Measurements from ENCODE around the gene ALKBH3. TPM values are rescaled to one million over a fixed set of nuclear protein-coding genes. Genes with fewer than 3 reads are reported as not detected.

Gene ALKBH3
- polyA plus RNA-seq, 2 of the 4 experiments (the other 2 are of a cell fraction), result 22.9 to 50.2 TPM

DNA sequence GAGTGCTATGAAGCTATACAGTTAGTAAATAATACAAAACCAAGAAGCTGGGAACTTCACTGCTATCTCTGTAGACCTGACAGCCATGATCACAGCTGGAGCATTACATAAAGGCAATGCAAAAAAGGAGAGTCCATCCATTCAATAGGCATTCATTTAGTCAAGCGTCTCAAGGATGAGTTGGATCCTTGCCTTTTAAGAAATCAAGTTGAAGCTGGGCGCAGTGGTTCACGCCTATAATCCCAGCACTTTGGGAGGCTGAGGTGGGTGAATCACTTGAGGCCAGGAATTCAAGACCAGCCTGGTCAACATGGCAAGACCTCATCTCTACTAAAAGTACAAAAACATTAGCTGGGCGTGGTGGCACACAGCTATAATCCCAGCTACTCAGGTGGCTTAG is 48.1 kb upstream of the ALKBH3 start (continued):
- TF ChIP-seq, protein P1, sequence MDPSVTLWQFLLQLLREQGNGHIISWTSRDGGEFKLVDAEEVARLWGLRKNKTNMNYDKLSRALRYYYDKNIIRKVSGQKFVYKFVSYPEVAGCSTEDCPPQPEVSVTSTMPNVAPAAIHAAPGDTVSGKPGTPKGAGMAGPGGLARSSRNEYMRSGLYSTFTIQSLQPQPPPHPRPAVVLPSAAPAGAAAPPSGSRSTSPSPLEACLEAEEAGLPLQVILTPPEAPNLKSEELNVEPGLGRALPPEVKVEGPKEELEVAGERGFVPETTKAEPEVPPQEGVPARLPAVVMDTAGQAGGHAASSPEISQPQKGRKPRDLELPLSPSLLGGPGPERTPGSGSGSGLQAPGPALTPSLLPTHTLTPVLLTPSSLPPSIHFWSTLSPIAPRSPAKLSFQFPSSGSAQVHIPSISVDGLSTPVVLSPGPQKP (IDR thresholded peaks at IDR 0.05; ENCODE audit: low read depth, low read length), result no peak
- TF ChIP-seq MYC (IDR thresholded peaks at IDR 0.05; ENCODE audit: borderline replicate concordance, low read length), result no peak

DNA sequence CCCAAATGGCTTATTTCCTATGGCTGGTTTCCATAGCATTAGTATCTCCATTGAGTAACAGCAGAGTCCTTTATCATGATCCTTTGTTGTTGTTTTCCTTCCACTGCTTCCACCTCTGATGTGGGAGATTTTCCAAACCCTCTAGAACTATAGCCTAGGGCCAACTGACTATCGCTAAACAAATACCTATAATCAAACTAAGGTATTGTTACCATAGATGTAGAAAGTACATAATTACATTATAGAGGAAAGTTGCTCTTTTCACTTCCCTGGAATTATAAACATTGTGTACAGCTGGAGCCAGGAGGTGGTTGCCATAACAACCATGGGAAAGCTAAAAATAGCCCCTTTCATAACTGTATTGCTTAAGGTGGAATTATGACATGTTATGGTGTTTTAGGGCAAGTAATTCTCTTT is 47.0 kb upstream of the ALKBH3 start:
- WGBS (ENCODE audit: missing lambda C conversion rate), result 89% methylated on average over 1 of the region's 1 CpG
- peaks cover 19% of the 10 kb centered on the region for H3K4me1 ChIP-seq
- H3K9me3 ChIP-seq, result no peaks in the 10 kb centered on the region
- H3K4me3 ChIP-seq, result no peak overlapping the region
- TF ChIP-seq, protein P2, sequence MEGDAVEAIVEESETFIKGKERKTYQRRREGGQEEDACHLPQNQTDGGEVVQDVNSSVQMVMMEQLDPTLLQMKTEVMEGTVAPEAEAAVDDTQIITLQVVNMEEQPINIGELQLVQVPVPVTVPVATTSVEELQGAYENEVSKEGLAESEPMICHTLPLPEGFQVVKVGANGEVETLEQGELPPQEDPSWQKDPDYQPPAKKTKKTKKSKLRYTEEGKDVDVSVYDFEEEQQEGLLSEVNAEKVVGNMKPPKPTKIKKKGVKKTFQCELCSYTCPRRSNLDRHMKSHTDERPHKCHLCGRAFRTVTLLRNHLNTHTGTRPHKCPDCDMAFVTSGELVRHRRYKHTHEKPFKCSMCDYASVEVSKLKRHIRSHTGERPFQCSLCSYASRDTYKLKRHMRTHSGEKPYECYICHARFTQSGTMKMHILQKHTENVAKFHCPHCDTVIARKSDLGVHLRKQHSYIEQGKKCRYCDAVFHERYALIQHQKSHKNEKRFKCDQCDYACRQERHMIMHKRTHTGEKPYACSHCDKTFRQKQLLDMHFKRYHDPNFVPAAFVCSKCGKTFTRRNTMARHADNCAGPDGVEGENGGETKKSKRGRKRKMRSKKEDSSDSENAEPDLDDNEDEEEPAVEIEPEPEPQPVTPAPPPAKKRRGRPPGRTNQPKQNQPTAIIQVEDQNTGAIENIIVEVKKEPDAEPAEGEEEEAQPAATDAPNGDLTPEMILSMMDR (IDR thresholded peaks at IDR 0.05), result no peak
- TF ChIP-seq MYC (IDR thresholded peaks at IDR 0.05; ENCODE audit: borderline replicate concordance, low read length) (no peak), SMC3 (IDR thresholded peaks at IDR 0.05) (no peak), FOXS1 (CRISPR knock-in tag; IDR thresholded peaks at IDR 0.05) (no peak), JUN (IDR thresholded peaks at IDR 0.05) (no peak), RFX5 (IDR thresholded peaks at IDR 0.05) (no peak), MAFK (IDR thresholded peaks at IDR 0.05; ENCODE audit: partially characterized antibody) (no peak), MAZ (IDR thresholded peaks at IDR 0.05; ENCODE audit: borderline replicate concordance, low read depth, low read length) (no peak), KDM1A (IDR thresholded peaks at IDR 0.05; ENCODE audit: low read depth) (no peak), TP53 (CRISPR knock-in tag; IDR thresholded peaks at IDR 0.05) (no peak), NR3C1 (IDR thresholded peaks at IDR 0.05) (no peak), FOSB (CRISPR knock-in tag; IDR thresholded peaks at IDR 0.05) (no peak), CEBPB (IDR thresholded peaks at IDR 0.05) (no peak), CBX2 (IDR thresholded peaks at IDR 0.05; ENCODE audit: borderline replicate concordance, low read depth) (no peak), HOXB13 (CRISPR knock-in tag; IDR thresholded peaks at IDR 0.05; ENCODE audit: low read depth) (no peak), KDM5A (IDR thresholded peaks at IDR 0.05) (no peak), EHF (CRISPR knock-in tag; IDR thresholded peaks at IDR 0.05) (no peak)
- TF ChIP-seq, protein P3, sequence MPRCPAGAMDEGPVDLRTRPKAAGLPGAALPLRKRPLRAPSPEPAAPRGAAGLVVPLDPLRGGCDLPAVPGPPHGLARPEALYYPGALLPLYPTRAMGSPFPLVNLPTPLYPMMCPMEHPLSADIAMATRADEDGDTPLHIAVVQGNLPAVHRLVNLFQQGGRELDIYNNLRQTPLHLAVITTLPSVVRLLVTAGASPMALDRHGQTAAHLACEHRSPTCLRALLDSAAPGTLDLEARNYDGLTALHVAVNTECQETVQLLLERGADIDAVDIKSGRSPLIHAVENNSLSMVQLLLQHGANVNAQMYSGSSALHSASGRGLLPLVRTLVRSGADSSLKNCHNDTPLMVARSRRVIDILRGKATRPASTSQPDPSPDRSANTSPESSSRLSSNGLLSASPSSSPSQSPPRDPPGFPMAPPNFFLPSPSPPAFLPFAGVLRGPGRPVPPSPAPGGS (IDR thresholded peaks at IDR 0.05), result no peak
- TF ChIP-seq, protein P4, sequence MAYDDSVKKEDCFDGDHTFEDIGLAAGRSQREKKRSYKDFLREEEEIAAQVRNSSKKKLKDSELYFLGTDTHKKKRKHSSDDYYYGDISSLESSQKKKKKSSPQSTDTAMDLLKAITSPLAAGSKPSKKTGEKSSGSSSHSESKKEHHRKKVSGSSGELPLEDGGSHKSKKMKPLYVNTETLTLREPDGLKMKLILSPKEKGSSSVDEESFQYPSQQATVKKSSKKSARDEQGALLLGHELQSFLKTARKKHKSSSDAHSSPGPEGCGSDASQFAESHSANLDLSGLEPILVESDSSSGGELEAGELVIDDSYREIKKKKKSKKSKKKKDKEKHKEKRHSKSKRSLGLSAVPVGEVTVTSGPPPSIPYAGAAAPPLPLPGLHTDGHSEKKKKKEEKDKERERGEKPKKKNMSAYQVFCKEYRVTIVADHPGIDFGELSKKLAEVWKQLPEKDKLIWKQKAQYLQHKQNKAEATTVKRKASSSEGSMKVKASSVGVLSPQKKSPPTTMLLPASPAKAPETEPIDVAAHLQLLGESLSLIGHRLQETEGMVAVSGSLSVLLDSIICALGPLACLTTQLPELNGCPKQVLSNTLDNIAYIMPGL (CRISPR knock-in tag; IDR thresholded peaks at IDR 0.05; ENCODE audit: borderline replicate concordance), result no peak
- ChIA-PET CTCF (interaction anchor here (0.7 to 6.9 kb wide), 2 partner anchors 9 to 17 kb away, joined by 3 to 61 read pairs; no protein-coding TSS in a partner anchor), POLR2A (no interaction called here)
- H3K4me2 ChIP-seq, result no peak overlapping the region
- ATAC-seq, result no peak
- H3K27ac ChIP-seq, result no peak overlapping the region
- DNase-seq (ENCODE audit: low read depth in 1 of 2, low spot score in 1 of 2), result peak in 1 of 2 experiments; percentile 13
- FAIRE-seq, result no peak

DNA sequence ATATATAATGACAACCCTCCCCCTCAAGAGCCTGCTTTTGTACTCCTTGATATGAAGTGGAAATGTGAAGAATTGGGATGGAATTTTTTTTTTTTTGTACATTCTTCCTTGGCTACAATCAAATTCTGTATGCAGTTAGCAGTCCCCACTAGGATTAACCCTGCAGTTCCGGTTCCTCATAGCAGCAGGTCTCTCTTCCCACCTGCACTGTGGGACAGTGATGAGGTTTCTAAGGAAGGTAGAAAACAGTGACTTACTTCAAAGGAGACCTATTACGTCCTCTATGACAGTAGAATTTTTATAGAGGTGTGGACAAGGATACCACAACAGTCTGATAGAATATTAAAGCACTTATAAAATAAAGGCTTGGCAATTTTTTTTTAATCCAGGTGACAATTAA is 46.3 kb upstream of the ALKBH3 start:
- no peak for ATAC-seq
- Histone ChIP-seq H3K4me1 (peaks cover 19% of the 10 kb centered on the region), H3K9me3 (no peaks in the 10 kb centered on the region), H3K27ac (no peak overlapping the region), H3K4me2 (no peak overlapping the region), H3K4me3 (no peak overlapping the region)
- 95% methylated on average over 2 of the region's 2 CpGs for whole genome bisulfite sequencing (ENCODE audit: missing lambda C conversion rate)
- DNase-seq (ENCODE audit: low read depth in 1 of 2, low spot score in 1 of 2), result no peak
- ChIA-PET POLR2A (no interaction called here), CTCF (interaction anchor here (0.7 to 6.9 kb wide), 2 partner anchors 9 to 16 kb away, joined by 3 to 61 read pairs; no protein-coding TSS in a partner anchor)
- no peak for FAIRE-seq
- TF ChIP-seq BHLHE40 (IDR thresholded peaks at IDR 0.05; ENCODE audit: low read depth, low read length), result no peak
- TF ChIP-seq, protein P5, sequence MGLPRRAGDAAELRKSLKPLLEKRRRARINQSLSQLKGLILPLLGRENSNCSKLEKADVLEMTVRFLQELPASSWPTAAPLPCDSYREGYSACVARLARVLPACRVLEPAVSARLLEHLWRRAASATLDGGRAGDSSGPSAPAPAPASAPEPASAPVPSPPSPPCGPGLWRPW (IDR thresholded peaks at IDR 0.05), result no peak
- no peak for TF ChIP-seq CHD4 (IDR thresholded peaks at IDR 0.05; ENCODE audit: borderline replicate concordance)
- TF ChIP-seq KDM1A (IDR thresholded peaks at IDR 0.05; ENCODE audit: low read depth), result no peak
- TF ChIP-seq HEYL (CRISPR knock-in tag; IDR thresholded peaks at IDR 0.05), result no peak
- TF ChIP-seq HOXA7 (CRISPR knock-in tag; IDR thresholded peaks at IDR 0.05), result no peak
- TF ChIP-seq TP53 (CRISPR knock-in tag; IDR thresholded peaks at IDR 0.05), result no peak
- TF ChIP-seq GATA3 (IDR thresholded peaks at IDR 0.05; ENCODE audit: borderline replicate concordance), result no peak
- TF ChIP-seq HDAC2 (IDR thresholded peaks at IDR 0.05), result no peak
- TF ChIP-seq JUN (IDR thresholded peaks at IDR 0.05), result no peak
- TF ChIP-seq CBX8 (IDR thresholded peaks at IDR 0.05), result no peak
- no peak for TF ChIP-seq RARB (CRISPR knock-in tag; IDR thresholded peaks at IDR 0.05)
- TF ChIP-seq POLR2A (IDR thresholded peaks at IDR 0.05; ENCODE audit: low read length), result no peak
- no peak for TF ChIP-seq NPAS2 (CRISPR knock-in tag; IDR thresholded peaks at IDR 0.05; ENCODE audit: borderline replicate concordance)
- no peak for TF ChIP-seq EHF (CRISPR knock-in tag; IDR thresholded peaks at IDR 0.05)
- no peak for TF ChIP-seq EP300 (IDR thresholded peaks at IDR 0.05)
- TF ChIP-seq RCOR1 (IDR thresholded peaks at IDR 0.05; ENCODE audit: low read depth, low read length), result no peak

All from A549 (cell line).